Immature natural killer cell (primary cell): Measurements from ENCODE around the gene TXNRD2. TPM values are rescaled to one million over a fixed set of nuclear protein-coding genes. Genes with fewer than 3 reads are reported as not detected.

Experiments used
- DNase-seq, 3 donors: peaks; one replicate each; pipeline ENCODE4 v3.0.0; 2022; ENCODE audit warnings: mixed read lengths in 1 of 3
- H3K27ac Mint-ChIP-seq, 6 donors: one replicate each; pipeline ENCODE4 v1.8.0; 2020; ENCODE audit warnings: mixed read lengths in 6 of 6, mild to moderate bottlenecking in 5 of 6, inconsistent platforms in 4 of 6, moderate library complexity in 3 of 6
- H3K27me3 Mint-ChIP-seq, 3 donors: one replicate each; pipeline ENCODE4 v1.8.0; 2020 to 2021; ENCODE audit warnings: low read depth in 3 of 3, mild to moderate bottlenecking in 3 of 3, mixed read lengths in 3 of 3, moderate library complexity in 3 of 3, inconsistent platforms in 1 of 3
- H3K36me3 Mint-ChIP-seq, 3 donors: one replicate each; pipeline ENCODE4 v1.8.0; 2020; ENCODE audit warnings: mixed read lengths in 3 of 3, inconsistent platforms in 2 of 3, mild to moderate bottlenecking in 2 of 3
- H3K4me1 Mint-ChIP-seq, 2 donors: one replicate each; pipeline ENCODE4 v1.8.0; 2020; ENCODE audit warnings: inconsistent platforms in 2 of 2, mild to moderate bottlenecking in 2 of 2, mixed read lengths in 2 of 2, moderate library complexity in 1 of 2
- H3K4me3 Mint-ChIP-seq, 5 donors: one replicate each; pipeline ENCODE4 v1.8.0; 2020; ENCODE audit warnings: mild to moderate bottlenecking in 5 of 5, mixed read lengths in 5 of 5, inconsistent platforms in 3 of 5, moderate library complexity in 3 of 5
- H3K9me3 Mint-ChIP-seq, 6 donors: one replicate each; pipeline ENCODE4 v1.8.0; 2020; ENCODE audit warnings: mild to moderate bottlenecking in 6 of 6, mixed read lengths in 6 of 6, inconsistent platforms in 4 of 6, moderate library complexity in 3 of 6
- polyA plus RNA-seq, 3 donors: library from polyadenylated mRNA; unstranded; fragments of 300-500 nt; fragmentation: Illumina TruSeq; gene quantifications; one replicate each; pipeline ENCODE4 v1.2.3, GENCODE V29; 2021

Gene TXNRD2
- polyA plus RNA-seq, 3 donors from 2014 or later: 11.0 to 17.1 (median 15.5) TPM

- DNase-seq: no peak
- H3K9me3 Mint-ChIP-seq: no peaks in the 10 kb centered on the region
- no peaks in the 10 kb centered on the region for H3K4me1 Mint-ChIP-seq
- no peaks in the 10 kb centered on the region for H3K36me3 Mint-ChIP-seq
- peaks cover 2% of the 10 kb centered on the region in 3 donors for H3K27me3 Mint-ChIP-seq
- no peak overlapping the region for H3K27ac Mint-ChIP-seq
- no peak overlapping the region for H3K4me3 Mint-ChIP-seq
Observed at GRCh38 chr22:19871845-19872778, 69.5 kb downstream of the TXNRD2 start.

- no peak overlapping the region for H3K4me3 Mint-ChIP-seq
- no peak overlapping the region for H3K27ac Mint-ChIP-seq
- H3K9me3 Mint-ChIP-seq: no peaks in the 10 kb centered on the region
Observed at GRCh38 chr22:19871023-19871844, 70.4 kb downstream of the TXNRD2 start.

DNA sequence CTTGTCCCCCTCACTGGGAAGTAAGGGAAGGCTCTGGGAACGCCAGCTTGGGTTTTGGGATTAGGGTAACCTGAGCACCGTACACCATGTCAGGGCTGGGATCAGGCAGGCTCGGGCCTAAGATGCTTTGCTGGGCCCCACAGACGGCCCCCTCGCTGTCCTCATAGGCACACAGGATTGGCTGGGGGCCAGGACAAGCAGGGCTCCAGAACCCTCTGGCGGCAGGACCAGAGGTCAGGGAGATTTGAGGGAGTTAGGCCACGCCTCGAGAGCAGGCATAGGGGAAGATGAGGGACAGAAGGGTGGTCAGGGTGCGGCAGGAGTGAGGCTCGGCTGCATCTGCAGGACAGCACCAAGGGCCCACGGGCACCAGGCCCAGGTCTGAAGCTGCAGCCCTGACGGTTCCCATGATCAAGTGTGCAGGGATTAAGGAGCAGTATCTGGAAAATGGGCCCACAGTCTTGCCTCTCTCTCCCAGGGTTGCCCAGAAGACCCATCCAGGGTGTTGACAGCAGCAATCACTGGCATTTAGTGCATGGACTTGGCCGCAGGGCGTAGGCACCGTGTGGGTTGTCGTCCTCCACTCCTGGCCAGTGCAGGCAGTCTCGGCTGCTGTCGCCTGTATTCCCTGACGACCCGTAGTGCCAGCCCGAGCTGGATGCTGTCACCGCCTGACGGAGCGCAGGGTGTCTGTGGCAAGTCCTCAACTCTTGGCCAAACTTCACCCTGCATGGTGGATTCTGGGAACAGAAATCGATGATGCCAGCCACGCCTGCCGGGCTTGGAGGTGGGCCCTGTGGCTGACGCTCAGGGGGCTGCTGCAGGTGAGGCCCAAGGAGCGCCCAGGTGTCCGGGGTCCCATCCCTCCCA is 71.2 kb downstream of the TXNRD2 start:
- H3K27me3 Mint-ChIP-seq: peaks cover 2% of the 10 kb centered on the region in 3 donors
- DNase-seq: no peak
- no peak overlapping the region for H3K27ac Mint-ChIP-seq
- H3K4me1 Mint-ChIP-seq: no peaks in the 10 kb centered on the region
- H3K36me3 Mint-ChIP-seq: no peaks in the 10 kb centered on the region
- H3K9me3 Mint-ChIP-seq: no peaks in the 10 kb centered on the region
- H3K4me3 Mint-ChIP-seq: no peak overlapping the region

More at GRCh38 chr22:19871023-19871844, 70.4 kb downstream of the TXNRD2 start:
- peaks cover 2% of the 10 kb centered on the region in 3 donors for H3K27me3 Mint-ChIP-seq
- H3K4me1 Mint-ChIP-seq: no peaks in the 10 kb centered on the region
- no peaks in the 10 kb centered on the region for H3K36me3 Mint-ChIP-seq
- no peak for DNase-seq

GRCh38 chr22:19869497-19870152 is 72.0 kb downstream of the TXNRD2 start:
- no peaks in the 10 kb centered on the region for H3K36me3 Mint-ChIP-seq
- H3K27ac Mint-ChIP-seq: no peak overlapping the region
- H3K4me1 Mint-ChIP-seq: no peaks in the 10 kb centered on the region
- DNase-seq: no peak
- H3K27me3 Mint-ChIP-seq: peaks cover 2% of the 10 kb centered on the region in 3 donors
- no peak overlapping the region for H3K4me3 Mint-ChIP-seq
- H3K9me3 Mint-ChIP-seq: no peaks in the 10 kb centered on the region

GRCh38 chr22:19868773-19869471 is 72.7 kb downstream of the TXNRD2 start:
- Mint-ChIP-seq H3K27me3 (peaks cover under 1 to 2% (median 2%) of the 10 kb centered on the region in 3 donors), H3K4me3 (no peak overlapping the region), H3K4me1 (no peaks in the 10 kb centered on the region), H3K36me3 (no peaks in the 10 kb centered on the region), H3K9me3 (no peaks in the 10 kb centered on the region), H3K27ac (no peak overlapping the region)
- no peak for DNase-seq

- Mint-ChIP-seq H3K27ac (peak overlapping the region in 1 of 6 donors; percentile 30), H3K9me3 (no peaks in the 10 kb centered on the region), H3K4me1 (no peaks in the 10 kb centered on the region), H3K27me3 (peaks cover 0 to 5% (median 2%) of the 10 kb centered on the region in 3 donors), H3K36me3 (no peaks in the 10 kb centered on the region), H3K4me3 (no peak overlapping the region)
- DNase-seq: no peak
Observed at GRCh38 chr22:19868333-19868732, 73.3 kb downstream of the TXNRD2 start.

DNA sequence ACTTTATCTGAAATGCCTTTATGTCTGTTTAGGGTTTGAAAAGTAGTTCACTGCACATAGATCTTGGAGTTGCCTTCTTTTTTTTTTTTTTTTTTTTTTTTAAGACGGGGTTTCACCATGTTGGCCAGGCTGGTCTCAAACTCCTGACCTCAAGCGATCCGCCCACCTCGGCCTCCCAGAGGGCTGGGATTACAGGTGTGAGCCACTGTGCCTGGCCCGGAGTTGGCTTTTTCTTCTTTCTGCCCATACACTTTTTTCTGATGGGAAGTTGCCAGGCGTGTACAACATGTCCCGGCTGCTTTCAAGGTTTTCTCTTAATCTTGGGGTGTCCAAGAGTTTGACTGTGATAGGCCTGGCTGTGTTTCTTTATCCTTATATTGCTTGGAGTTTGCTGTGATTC is 74.0 kb downstream of the TXNRD2 start:
- peaks cover 0 to 5% (median 2%) of the 10 kb centered on the region in 3 donors for H3K27me3 Mint-ChIP-seq
- H3K9me3 Mint-ChIP-seq: no peaks in the 10 kb centered on the region
- no peak for DNase-seq
- H3K36me3 Mint-ChIP-seq: no peaks in the 10 kb centered on the region
- no peak overlapping the region for H3K27ac Mint-ChIP-seq
- H3K4me1 Mint-ChIP-seq: no peaks in the 10 kb centered on the region
- no peak overlapping the region for H3K4me3 Mint-ChIP-seq

DNA sequence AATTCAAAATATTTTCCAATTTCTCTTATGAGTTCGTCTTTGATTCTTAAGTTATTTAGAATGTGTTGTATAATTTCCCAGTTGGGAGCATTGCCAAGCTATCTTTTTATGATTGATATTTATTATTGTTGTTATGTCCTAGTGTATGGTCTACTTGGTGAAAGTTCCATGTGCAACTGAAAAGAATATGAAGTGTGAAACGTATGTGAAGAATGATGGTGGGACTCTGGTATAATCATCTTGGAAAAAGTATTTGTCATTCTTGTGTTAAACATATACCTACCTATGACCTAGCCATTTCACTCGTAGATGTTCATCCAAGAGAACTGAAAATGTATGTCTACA is 75.0 kb downstream of the TXNRD2 start:
- Mint-ChIP-seq H3K4me3 (no peak overlapping the region), H3K36me3 (no peaks in the 10 kb centered on the region), H3K27me3 (peaks cover 0 to 5% (median under 1%) of the 10 kb centered on the region in 3 donors), H3K4me1 (no peaks in the 10 kb centered on the region), H3K9me3 (no peaks in the 10 kb centered on the region), H3K27ac (no peak overlapping the region)
- no peak for DNase-seq

- no peak for DNase-seq
- no peak overlapping the region for H3K4me3 Mint-ChIP-seq
- no peaks in the 10 kb centered on the region for H3K36me3 Mint-ChIP-seq
- H3K9me3 Mint-ChIP-seq: no peaks in the 10 kb centered on the region
- no peaks in the 10 kb centered on the region for H3K4me1 Mint-ChIP-seq
- H3K27me3 Mint-ChIP-seq: peaks cover 0 to 5% (median 2%) of the 10 kb centered on the region in 3 donors
- H3K27ac Mint-ChIP-seq: no peak overlapping the region
Observed at GRCh38 chr22:19865141-19865829, 76.3 kb downstream of the TXNRD2 start.

DNA sequence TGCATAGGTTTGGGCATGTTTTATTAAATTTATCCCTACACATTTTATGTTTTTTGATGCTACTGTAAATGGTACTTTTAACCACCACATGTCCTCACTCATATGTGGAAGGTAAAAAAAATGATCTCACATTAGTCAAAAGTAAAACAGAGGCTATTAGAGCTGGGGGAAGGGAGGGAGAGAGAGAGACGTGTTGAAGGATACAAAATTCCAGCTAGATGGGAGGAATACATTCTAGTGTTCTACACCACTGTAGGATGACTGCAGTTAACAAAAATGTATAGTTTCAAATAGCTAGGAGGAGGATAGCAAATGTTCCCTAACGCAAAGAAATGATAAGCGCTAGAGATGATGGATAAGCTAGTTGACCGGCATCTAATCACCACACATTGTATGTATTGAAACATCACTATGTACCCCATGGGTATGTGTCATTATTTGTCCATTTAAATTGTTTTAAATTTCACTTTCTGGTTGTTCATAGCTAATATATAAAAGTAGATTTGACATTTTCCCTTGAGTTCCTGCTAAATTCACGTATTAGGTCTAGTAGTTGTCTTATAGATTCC is 77.0 kb downstream of the TXNRD2 start:
- no peak for DNase-seq
- no peaks in the 10 kb centered on the region for H3K9me3 Mint-ChIP-seq
- no peaks in the 10 kb centered on the region for H3K36me3 Mint-ChIP-seq
- no peaks in the 10 kb centered on the region for H3K4me1 Mint-ChIP-seq
- H3K27me3 Mint-ChIP-seq: peaks cover 0 to 5% (median 2%) of the 10 kb centered on the region in 3 donors
- H3K27ac Mint-ChIP-seq: no peak overlapping the region
- H3K4me3 Mint-ChIP-seq: no peak overlapping the region

- Mint-ChIP-seq H3K27me3 (peaks cover 0 to 3% (median 2%) of the 10 kb centered on the region in 3 donors), H3K4me1 (no peaks in the 10 kb centered on the region), H3K27ac (no peak overlapping the region), H3K9me3 (no peaks in the 10 kb centered on the region), H3K4me3 (no peak overlapping the region), H3K36me3 (no peaks in the 10 kb centered on the region)
- DNase-seq: no peak
Observed at GRCh38 chr22:19863571-19863970, 78.0 kb downstream of the TXNRD2 start.
